HL-60 (cell line): ENCODE results near the gene PEX5L.

Experiments used
- DNase-seq, 2 experiments: peaks; one replicate each; pipeline ENCODE4 v3.0.0-alpha.2; 2010 to 2020; ENCODE audit warnings: low read depth in 1 of 2, low spot score in 1 of 2
- H3K27ac ChIP-seq: fragments of 250-450 bp; sonication (Bioruptor Pico); replicated peaks from 2 replicates; pipeline ENCODE4 v1.5.1; 2020; ENCODE audit warnings: mild to moderate bottlenecking, moderate library complexity
- H3K27me3 ChIP-seq: fragments of 250-450 bp; sonication (Bioruptor Pico); 2 replicates; pipeline ENCODE4 v1.5.1; 2021; ENCODE audit warnings: mild to moderate bottlenecking, moderate library complexity; ENCODE audit not compliant: insufficient read depth, poor library complexity, severe bottlenecking
- H3K4me3 ChIP-seq: replicated peaks from 2 replicates; pipeline ENCODE4 v1.5.1; 2011; ENCODE audit warnings: mild to moderate bottlenecking, control low read depth, low read length; ENCODE audit not compliant: insufficient read depth
- GABPA ChIP-seq: IDR thresholded peaks from 2 replicates; pipeline ENCODE4 v1.6.1; 2012; ENCODE audit warnings: low read depth
- POLR2AphosphoS5 ChIP-seq: IDR thresholded peaks from 2 replicates; pipeline ENCODE4 v1.6.1; 2012; ENCODE audit warnings: low read depth
- REST ChIP-seq: IDR thresholded peaks from 2 replicates; pipeline ENCODE4 v1.6.1; 2012; ENCODE audit warnings: low read depth; ENCODE audit not compliant: insufficient replicate concordance
- SPI1 ChIP-seq: IDR thresholded peaks from 2 replicates; pipeline ENCODE4 v1.6.1; 2012; ENCODE audit warnings: low read depth, mild to moderate bottlenecking, borderline replicate concordance
- TF ChIP-seq, protein P1 (sequence below): IDR thresholded peaks from one replicate; pipeline ENCODE4 v1.5.1; 2011; ENCODE audit warnings: low read length, control low read depth, inconsistent platforms; ENCODE audit not compliant: insufficient read depth

PEX5L gene

GRCh38 chr3:179765396-179765795, 271.3 kb downstream of the PEX5L start:
- Histone ChIP-seq H3K4me3 (no peak overlapping the region), H3K27ac (no peak overlapping the region), H3K27me3 (no peaks in the 10 kb centered on the region)
- DNase-seq, result no peak
- TF ChIP-seq POLR2AphosphoS5 (no peak), REST (no peak), SPI1 (no peak), GABPA (no peak)
- TF ChIP-seq, protein P1, sequence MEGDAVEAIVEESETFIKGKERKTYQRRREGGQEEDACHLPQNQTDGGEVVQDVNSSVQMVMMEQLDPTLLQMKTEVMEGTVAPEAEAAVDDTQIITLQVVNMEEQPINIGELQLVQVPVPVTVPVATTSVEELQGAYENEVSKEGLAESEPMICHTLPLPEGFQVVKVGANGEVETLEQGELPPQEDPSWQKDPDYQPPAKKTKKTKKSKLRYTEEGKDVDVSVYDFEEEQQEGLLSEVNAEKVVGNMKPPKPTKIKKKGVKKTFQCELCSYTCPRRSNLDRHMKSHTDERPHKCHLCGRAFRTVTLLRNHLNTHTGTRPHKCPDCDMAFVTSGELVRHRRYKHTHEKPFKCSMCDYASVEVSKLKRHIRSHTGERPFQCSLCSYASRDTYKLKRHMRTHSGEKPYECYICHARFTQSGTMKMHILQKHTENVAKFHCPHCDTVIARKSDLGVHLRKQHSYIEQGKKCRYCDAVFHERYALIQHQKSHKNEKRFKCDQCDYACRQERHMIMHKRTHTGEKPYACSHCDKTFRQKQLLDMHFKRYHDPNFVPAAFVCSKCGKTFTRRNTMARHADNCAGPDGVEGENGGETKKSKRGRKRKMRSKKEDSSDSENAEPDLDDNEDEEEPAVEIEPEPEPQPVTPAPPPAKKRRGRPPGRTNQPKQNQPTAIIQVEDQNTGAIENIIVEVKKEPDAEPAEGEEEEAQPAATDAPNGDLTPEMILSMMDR, result no peak

- no peaks in the 10 kb centered on the region for H3K27me3 ChIP-seq
- no peak overlapping the region for H3K27ac ChIP-seq
- peak; percentile 2 to 49 for DNase-seq
- TF ChIP-seq GABPA (no peak), SPI1 (no peak), POLR2AphosphoS5 (no peak), REST (no peak)
- TF ChIP-seq, protein P1, result no peak
- H3K4me3 ChIP-seq, result no peak overlapping the region
These were observed 275.8 kb downstream of the PEX5L start for GRCh38 chr3:179760944-179761343.

DNA sequence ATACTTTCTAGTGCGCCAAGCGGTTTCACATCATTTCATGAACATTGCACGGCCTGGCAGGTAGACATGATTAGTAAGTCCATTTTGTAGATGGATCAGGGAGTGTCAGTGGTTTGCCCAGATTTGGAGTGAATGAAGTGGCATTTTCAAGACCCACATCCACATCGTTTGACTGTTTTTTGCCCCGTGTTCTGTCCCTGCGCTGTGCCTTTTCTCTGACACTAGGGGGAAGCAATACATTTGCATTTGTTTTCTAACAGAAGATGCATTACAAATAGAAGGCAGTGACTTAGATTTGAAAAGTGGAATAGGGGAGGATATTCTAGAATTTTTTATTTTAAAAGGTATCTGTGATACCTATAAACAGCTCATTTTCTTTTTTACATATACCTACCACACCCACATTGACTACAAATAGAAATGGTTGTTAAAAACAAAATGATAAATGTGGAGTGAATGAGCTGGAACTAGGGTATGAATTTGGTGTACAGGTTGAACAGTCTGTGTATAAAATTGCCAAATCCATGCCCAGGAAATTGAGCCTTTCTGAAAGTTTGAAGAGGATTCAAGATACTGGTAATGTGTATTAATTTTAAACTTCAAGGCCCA, 285.9 kb downstream of the PEX5L start:
- Histone ChIP-seq H3K27ac (no peak overlapping the region), H3K4me3 (no peak overlapping the region), H3K27me3 (no peaks in the 10 kb centered on the region)
- TF ChIP-seq, protein P1, result peak; percentile 62
- TF ChIP-seq SPI1 (no peak), POLR2AphosphoS5 (no peak)
- peak in 1 of 2 experiments; percentile 18 for DNase-seq

- Histone ChIP-seq H3K27ac (no peak overlapping the region), H3K4me3 (no peak overlapping the region), H3K27me3 (no peaks in the 10 kb centered on the region)
- TF ChIP-seq GABPA (no peak), REST (no peak)
- DNase-seq, result no peak
These were observed 291.0 kb downstream of the PEX5L start for GRCh38 chr3:179745716-179746115.
